ENCODE measurements around the gene MEI1. TPM values are rescaled to one million over a fixed set of nuclear protein-coding genes. Genes with fewer than 3 reads are reported as not detected.

MEI1 gene
- total RNA-seq, 1 donor from 2014 or later: not detected

DNA sequence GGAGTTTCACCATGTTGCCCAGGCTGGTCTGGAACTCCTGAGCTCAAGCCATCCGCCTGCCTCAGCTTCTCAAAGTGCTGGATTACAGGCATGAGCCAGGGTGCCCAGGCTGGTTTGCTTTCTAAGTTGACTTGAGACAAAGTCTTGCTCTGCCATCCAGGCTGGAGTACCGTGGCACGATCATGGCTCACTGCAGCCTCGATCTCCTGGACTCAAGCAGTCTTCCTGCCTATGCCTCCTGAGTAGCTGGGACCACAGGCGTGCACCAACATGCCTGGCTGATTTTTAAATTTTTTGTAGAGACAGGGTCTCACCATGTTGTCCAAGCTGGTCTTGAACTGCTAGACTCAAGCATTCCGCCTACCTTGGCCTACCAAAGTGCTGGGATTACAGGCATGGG, 41.6 kb upstream of the MEI1 start:
- DNase-seq (ENCODE audit: extremely low spot score, unreplicated experiment): no peak
- Mint-ChIP-seq H3K36me3 (ENCODE audit: unreplicated experiment) (peaks cover 52% of the 10 kb centered on the region), H3K4me3 (ENCODE audit: unreplicated experiment) (no peak overlapping the region), H3K27me3 (ENCODE audit: unreplicated experiment) (no peaks in the 10 kb centered on the region), H3K4me1 (ENCODE audit: unreplicated experiment) (no peaks in the 10 kb centered on the region), H3K27ac (ENCODE audit: unreplicated experiment) (no peak overlapping the region), H3K9me3 (ENCODE audit: unreplicated experiment) (no peaks in the 10 kb centered on the region)
- no peak for TF ChIP-seq CTCF (IDR thresholded peaks at IDR 0.05)

DNA sequence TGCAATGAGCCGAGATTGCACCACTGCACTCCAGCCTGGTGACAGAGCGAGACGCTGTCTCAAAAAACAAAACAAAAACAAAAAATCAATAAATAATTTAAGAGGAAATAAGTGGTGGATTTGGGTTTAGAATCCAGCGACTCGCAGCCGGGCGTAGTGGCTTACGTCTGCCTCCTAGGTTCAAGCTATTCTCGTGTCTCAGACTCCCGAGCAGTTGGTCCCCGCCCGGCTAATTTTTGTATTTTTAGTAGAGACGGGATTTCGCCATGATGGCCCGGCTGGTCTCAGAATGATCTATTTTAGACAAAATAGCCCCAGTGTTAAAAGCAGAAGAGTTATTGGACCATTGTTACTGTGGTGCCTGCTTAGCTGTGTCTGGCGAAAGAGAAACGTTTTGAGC, 40.4 kb upstream of the MEI1 start:
- Mint-ChIP-seq H3K4me3 (ENCODE audit: unreplicated experiment) (no peak overlapping the region), H3K27ac (ENCODE audit: unreplicated experiment) (no peak overlapping the region), H3K9me3 (ENCODE audit: unreplicated experiment) (no peaks in the 10 kb centered on the region), H3K4me1 (ENCODE audit: unreplicated experiment) (no peaks in the 10 kb centered on the region), H3K27me3 (ENCODE audit: unreplicated experiment) (no peaks in the 10 kb centered on the region), H3K36me3 (ENCODE audit: unreplicated experiment) (peaks cover 49% of the 10 kb centered on the region)
- no peak for DNase-seq (ENCODE audit: extremely low spot score, unreplicated experiment)
- no peak for TF ChIP-seq CTCF (IDR thresholded peaks at IDR 0.05)

DNA sequence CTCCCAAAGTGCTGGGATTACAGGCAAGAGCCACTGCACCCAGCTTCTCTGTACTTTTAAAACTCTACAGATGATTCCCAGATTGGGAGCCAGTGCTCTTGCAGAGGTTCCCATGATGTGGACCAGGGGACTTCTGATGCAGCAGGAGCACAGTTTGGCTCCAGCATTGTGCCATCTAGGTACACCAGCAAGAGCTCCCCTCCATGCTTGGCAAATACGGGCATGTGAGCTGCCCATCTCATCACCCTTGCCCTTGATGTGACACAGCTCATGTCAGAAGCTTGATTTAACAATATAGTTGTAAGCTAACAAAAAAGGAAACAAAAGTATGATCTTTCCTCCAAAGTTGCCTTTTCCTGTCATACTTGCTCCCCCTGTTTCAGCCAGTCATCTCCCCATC, 39.4 kb upstream of the MEI1 start:
- H3K27me3 Mint-ChIP-seq (ENCODE audit: unreplicated experiment): no peaks in the 10 kb centered on the region
- H3K4me1 Mint-ChIP-seq (ENCODE audit: unreplicated experiment): no peaks in the 10 kb centered on the region
- TF ChIP-seq CTCF (IDR thresholded peaks at IDR 0.05): no peak
- no peaks in the 10 kb centered on the region for H3K9me3 Mint-ChIP-seq (ENCODE audit: unreplicated experiment)
- peaks cover 43% of the 10 kb centered on the region for H3K36me3 Mint-ChIP-seq (ENCODE audit: unreplicated experiment)
- no peak overlapping the region for H3K27ac Mint-ChIP-seq (ENCODE audit: unreplicated experiment)
- DNase-seq (ENCODE audit: extremely low spot score, unreplicated experiment): no peak
- H3K4me3 Mint-ChIP-seq (ENCODE audit: unreplicated experiment): no peak overlapping the region

- no peak for DNase-seq (ENCODE audit: extremely low spot score, unreplicated experiment)
- H3K4me3 Mint-ChIP-seq (ENCODE audit: unreplicated experiment): no peak overlapping the region
- H3K4me1 Mint-ChIP-seq (ENCODE audit: unreplicated experiment): no peaks in the 10 kb centered on the region
- H3K36me3 Mint-ChIP-seq (ENCODE audit: unreplicated experiment): peaks cover 44% of the 10 kb centered on the region
- no peak for TF ChIP-seq CTCF (IDR thresholded peaks at IDR 0.05)
- H3K27me3 Mint-ChIP-seq (ENCODE audit: unreplicated experiment): no peaks in the 10 kb centered on the region
- H3K27ac Mint-ChIP-seq (ENCODE audit: unreplicated experiment): no peak overlapping the region
- no peaks in the 10 kb centered on the region for H3K9me3 Mint-ChIP-seq (ENCODE audit: unreplicated experiment)
Observed at GRCh38 chr22:41660416-41660815, 38.9 kb upstream of the MEI1 start.

- H3K4me1 Mint-ChIP-seq (ENCODE audit: unreplicated experiment): no peaks in the 10 kb centered on the region
- no peak overlapping the region for H3K27ac Mint-ChIP-seq (ENCODE audit: unreplicated experiment)
- H3K27me3 Mint-ChIP-seq (ENCODE audit: unreplicated experiment): no peaks in the 10 kb centered on the region
- no peak for TF ChIP-seq CTCF (IDR thresholded peaks at IDR 0.05)
- peaks cover 42% of the 10 kb centered on the region for H3K36me3 Mint-ChIP-seq (ENCODE audit: unreplicated experiment)
- no peak overlapping the region for H3K4me3 Mint-ChIP-seq (ENCODE audit: unreplicated experiment)
- DNase-seq (ENCODE audit: extremely low spot score, unreplicated experiment): no peak
- no peaks in the 10 kb centered on the region for H3K9me3 Mint-ChIP-seq (ENCODE audit: unreplicated experiment)
Observed at GRCh38 chr22:41661088-41661487, 38.2 kb upstream of the MEI1 start.

Measured in osteocyte (in vitro differentiated cells).